ENCODE results near the gene ADGRV1. TPM values are rescaled to one million over a fixed set of nuclear protein-coding genes. Genes with fewer than 3 reads are reported as not detected.

Gene ADGRV1
- total RNA-seq, 1 donor from 2014 or later: 10.0 TPM

DNA sequence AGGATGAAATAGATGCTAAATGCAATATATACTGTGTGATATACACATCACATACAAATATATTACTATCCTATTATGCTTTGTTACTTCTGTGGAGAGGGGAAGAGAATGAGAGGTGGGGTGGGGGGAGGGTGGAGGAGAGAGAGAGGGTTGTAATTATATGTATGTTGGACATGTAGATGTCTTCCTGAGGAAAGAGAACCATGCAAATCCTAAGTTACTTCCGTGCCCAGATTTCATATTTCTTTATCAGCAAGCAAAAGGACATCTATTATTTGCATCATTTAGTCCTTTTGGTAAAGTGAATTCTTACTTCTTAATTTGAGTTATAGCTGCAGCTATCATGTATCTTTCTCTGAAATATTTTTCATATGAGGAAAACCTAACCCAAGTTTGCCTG is 187.5 kb downstream of the ADGRV1 start:
- H3K27me3 Mint-ChIP-seq (ENCODE audit: low read depth, unreplicated experiment): no peaks in the 10 kb centered on the region
- H3K79me2 ChIP-seq (ENCODE audit: insufficient read depth, low read length): no peaks in the 10 kb centered on the region

DNA sequence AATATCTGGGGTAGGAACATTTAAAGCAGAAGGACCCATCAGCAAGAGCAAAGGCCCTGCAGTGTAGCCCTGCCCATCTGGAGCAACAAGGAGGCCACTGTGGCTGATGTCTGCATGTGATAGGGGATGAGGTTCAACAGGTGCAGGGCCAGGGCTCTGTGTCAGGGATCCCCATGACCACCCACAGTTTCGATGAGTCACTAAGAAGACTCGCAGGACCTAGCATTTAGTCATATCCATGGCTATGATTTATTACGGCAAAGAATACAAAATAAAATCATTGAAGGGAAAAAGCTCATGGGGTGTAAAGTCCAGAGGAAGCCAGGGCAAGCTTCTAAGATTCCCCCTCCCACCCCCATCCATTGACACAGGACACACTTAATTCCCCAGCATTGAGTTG is 188.6 kb downstream of the ADGRV1 start:
- H4K20me1 ChIP-seq (ENCODE audit: insufficient read depth, low read length): no peaks in the 10 kb centered on the region
- H2AFZ ChIP-seq (ENCODE audit: low read depth, low read length): no peak overlapping the region
- H3K4me1 Mint-ChIP-seq (ENCODE audit: low read depth, unreplicated experiment): no peaks in the 10 kb centered on the region
- H3K4me1 ChIP-seq (ENCODE audit: insufficient read depth, low read length): peaks cover 3% of the 10 kb centered on the region
- H3K4me3 ChIP-seq (ENCODE audit: insufficient read depth, low read depth, low read length): no peak overlapping the region
- no peaks in the 10 kb centered on the region for H3K36me3 Mint-ChIP-seq (ENCODE audit: low read depth, unreplicated experiment)
- H3K79me2 ChIP-seq (ENCODE audit: insufficient read depth, low read length): no peaks in the 10 kb centered on the region
- no peak overlapping the region for H3K9ac ChIP-seq (ENCODE audit: low read length)
- no peaks in the 10 kb centered on the region for H3K27me3 ChIP-seq (ENCODE audit: insufficient read depth, low read length)
- H3K9me3 ChIP-seq (ENCODE audit: insufficient read depth, low read depth, low read length): no peaks in the 10 kb centered on the region
- no peak overlapping the region for H3K4me3 Mint-ChIP-seq (ENCODE audit: unreplicated experiment)
- no peaks in the 10 kb centered on the region for H3K9me3 Mint-ChIP-seq (ENCODE audit: unreplicated experiment)
- TF ChIP-seq, protein P1, sequence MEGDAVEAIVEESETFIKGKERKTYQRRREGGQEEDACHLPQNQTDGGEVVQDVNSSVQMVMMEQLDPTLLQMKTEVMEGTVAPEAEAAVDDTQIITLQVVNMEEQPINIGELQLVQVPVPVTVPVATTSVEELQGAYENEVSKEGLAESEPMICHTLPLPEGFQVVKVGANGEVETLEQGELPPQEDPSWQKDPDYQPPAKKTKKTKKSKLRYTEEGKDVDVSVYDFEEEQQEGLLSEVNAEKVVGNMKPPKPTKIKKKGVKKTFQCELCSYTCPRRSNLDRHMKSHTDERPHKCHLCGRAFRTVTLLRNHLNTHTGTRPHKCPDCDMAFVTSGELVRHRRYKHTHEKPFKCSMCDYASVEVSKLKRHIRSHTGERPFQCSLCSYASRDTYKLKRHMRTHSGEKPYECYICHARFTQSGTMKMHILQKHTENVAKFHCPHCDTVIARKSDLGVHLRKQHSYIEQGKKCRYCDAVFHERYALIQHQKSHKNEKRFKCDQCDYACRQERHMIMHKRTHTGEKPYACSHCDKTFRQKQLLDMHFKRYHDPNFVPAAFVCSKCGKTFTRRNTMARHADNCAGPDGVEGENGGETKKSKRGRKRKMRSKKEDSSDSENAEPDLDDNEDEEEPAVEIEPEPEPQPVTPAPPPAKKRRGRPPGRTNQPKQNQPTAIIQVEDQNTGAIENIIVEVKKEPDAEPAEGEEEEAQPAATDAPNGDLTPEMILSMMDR (IDR thresholded peaks at IDR 0.05; ENCODE audit: insufficient read depth, low read depth, low read length): no peak
- no peak for TF ChIP-seq EZH2 (IDR thresholded peaks at IDR 0.05; ENCODE audit: insufficient read depth, low read length)
- no peaks in the 10 kb centered on the region for H3K36me3 ChIP-seq (ENCODE audit: insufficient read depth, low read length)
- no peak overlapping the region for H3K27ac Mint-ChIP-seq (ENCODE audit: unreplicated experiment)
- FAIRE-seq (no peak), DNase-seq (ENCODE audit: low read depth) (peak; percentile 51)
- H3K4me2 ChIP-seq (ENCODE audit: low read length): peak overlapping the region; percentile 43
- no peak overlapping the region for H3K27ac ChIP-seq (ENCODE audit: low read depth, low read length)
- H3K27me3 Mint-ChIP-seq (ENCODE audit: low read depth, unreplicated experiment): no peaks in the 10 kb centered on the region

More for the DNA sequence above, 187.5 kb downstream of the ADGRV1 start:
- Histone ChIP-seq H3K9ac (ENCODE audit: low read length) (no peak overlapping the region), H3K36me3 (ENCODE audit: insufficient read depth, low read length) (no peaks in the 10 kb centered on the region), H3K27me3 (ENCODE audit: insufficient read depth, low read length) (no peaks in the 10 kb centered on the region), H3K27ac (ENCODE audit: low read depth, low read length) (no peak overlapping the region), H3K4me3 (ENCODE audit: insufficient read depth, low read depth, low read length) (no peak overlapping the region), H3K4me2 (ENCODE audit: low read length) (no peak overlapping the region), H4K20me1 (ENCODE audit: insufficient read depth, low read length) (no peaks in the 10 kb centered on the region), H3K4me1 (ENCODE audit: insufficient read depth, low read length) (peaks cover 3% of the 10 kb centered on the region), H3K9me3 (ENCODE audit: insufficient read depth, low read depth, low read length) (no peaks in the 10 kb centered on the region), H2AFZ (ENCODE audit: low read depth, low read length) (no peak overlapping the region)
- H3K36me3 Mint-ChIP-seq (ENCODE audit: low read depth, unreplicated experiment): no peaks in the 10 kb centered on the region
- DNase-seq (ENCODE audit: low read depth): no peak
- no peak overlapping the region for H3K4me3 Mint-ChIP-seq (ENCODE audit: unreplicated experiment)
- H3K27ac Mint-ChIP-seq (ENCODE audit: unreplicated experiment): no peak overlapping the region
- TF ChIP-seq, protein P1 (IDR thresholded peaks at IDR 0.05; ENCODE audit: insufficient read depth, low read depth, low read length): no peak
- no peak for TF ChIP-seq EZH2 (IDR thresholded peaks at IDR 0.05; ENCODE audit: insufficient read depth, low read length)
- H3K9me3 Mint-ChIP-seq (ENCODE audit: unreplicated experiment): no peaks in the 10 kb centered on the region
- H3K4me1 Mint-ChIP-seq (ENCODE audit: low read depth, unreplicated experiment): no peaks in the 10 kb centered on the region
- FAIRE-seq: no peak

DNA sequence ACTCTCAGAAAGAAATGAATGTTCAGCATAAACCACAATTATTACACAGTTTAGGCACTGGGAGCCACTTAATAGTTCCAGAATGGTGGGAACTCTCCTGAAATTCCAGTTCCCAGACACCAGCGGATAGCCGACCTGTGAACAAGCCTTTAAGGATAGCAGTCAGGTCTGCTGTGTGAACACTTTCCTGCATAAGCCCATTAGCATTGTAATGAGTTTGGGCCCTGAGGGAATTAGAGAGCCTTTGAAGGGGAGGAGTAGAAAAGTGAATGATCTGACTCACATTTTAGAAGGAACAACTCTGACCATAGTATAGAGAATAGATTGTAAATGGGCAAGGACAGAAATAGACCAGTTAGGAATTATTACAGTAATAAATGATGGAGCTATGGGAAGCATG is 189.1 kb downstream of the ADGRV1 start:
- Histone ChIP-seq H2AFZ (ENCODE audit: low read depth, low read length) (no peak overlapping the region), H3K27me3 (ENCODE audit: insufficient read depth, low read length) (no peaks in the 10 kb centered on the region), H3K9me3 (ENCODE audit: insufficient read depth, low read depth, low read length) (no peaks in the 10 kb centered on the region), H3K4me3 (ENCODE audit: insufficient read depth, low read depth, low read length) (no peak overlapping the region), H3K27ac (ENCODE audit: low read depth, low read length) (no peak overlapping the region), H3K4me1 (ENCODE audit: insufficient read depth, low read length) (peaks cover 3% of the 10 kb centered on the region), H3K79me2 (ENCODE audit: insufficient read depth, low read length) (no peaks in the 10 kb centered on the region), H4K20me1 (ENCODE audit: insufficient read depth, low read length) (no peaks in the 10 kb centered on the region), H3K4me2 (ENCODE audit: low read length) (peak overlapping the region; percentile 43), H3K9ac (ENCODE audit: low read length) (no peak overlapping the region), H3K36me3 (ENCODE audit: insufficient read depth, low read length) (no peaks in the 10 kb centered on the region)
- no peaks in the 10 kb centered on the region for H3K36me3 Mint-ChIP-seq (ENCODE audit: low read depth, unreplicated experiment)
- FAIRE-seq (no peak), DNase-seq (ENCODE audit: low read depth) (no peak)
- TF ChIP-seq, protein P1 (IDR thresholded peaks at IDR 0.05; ENCODE audit: insufficient read depth, low read depth, low read length): no peak
- TF ChIP-seq EZH2 (IDR thresholded peaks at IDR 0.05; ENCODE audit: insufficient read depth, low read length): no peak
- H3K27me3 Mint-ChIP-seq (ENCODE audit: low read depth, unreplicated experiment): no peaks in the 10 kb centered on the region
- H3K4me3 Mint-ChIP-seq (ENCODE audit: unreplicated experiment): no peak overlapping the region
- no peaks in the 10 kb centered on the region for H3K9me3 Mint-ChIP-seq (ENCODE audit: unreplicated experiment)
- no peak overlapping the region for H3K27ac Mint-ChIP-seq (ENCODE audit: unreplicated experiment)
- no peaks in the 10 kb centered on the region for H3K4me1 Mint-ChIP-seq (ENCODE audit: low read depth, unreplicated experiment)
